SHP77 treated with DMSO at 0.1 percent for 48 hours (cell line): ENCODE measurements around the gene MLYCD.

ENCODE experiments used
- DNase-seq: peaks from one replicate; lab custom pipeline; 2025; lab: John Stamatoyannopoulos, UW

The MLYCD gene

GRCh38 chr16:83956336-83957289 is 57.7 kb downstream of the MLYCD start:
- DNase-seq: no peak

- DNase-seq: no peak
Observed at GRCh38 chr16:83957296-83957855, 58.5 kb downstream of the MLYCD start.

- no peak for DNase-seq
Observed at GRCh38 chr16:83958137-83958845, 59.4 kb downstream of the MLYCD start.

- DNase-seq: no peak
Observed at GRCh38 chr16:83958846-83959565, 60.1 kb downstream of the MLYCD start.

GRCh38 chr16:83959656-83960434 is 60.9 kb downstream of the MLYCD start:
- no peak for DNase-seq

GRCh38 chr16:83960521-83961249 is 61.8 kb downstream of the MLYCD start:
- DNase-seq: no peak

GRCh38 chr16:83961591-83961990 is 62.7 kb downstream of the MLYCD start:
- no peak for DNase-seq

GRCh38 chr16:83963277-83964119 is 64.6 kb downstream of the MLYCD start:
- no peak for DNase-seq

- DNase-seq: no peak
Observed at GRCh38 chr16:83964684-83965443, 65.9 kb downstream of the MLYCD start.

- DNase-seq: no peak
Observed at GRCh38 chr16:83965444-83966152, 66.7 kb downstream of the MLYCD start.

- no peak for DNase-seq
Observed at GRCh38 chr16:83966153-83966696, 67.3 kb downstream of the MLYCD start.

- no peak for DNase-seq
Observed at GRCh38 chr16:83967091-83967490, 68.2 kb downstream of the MLYCD start.

GRCh38 chr16:83967838-83968305 is 69.0 kb downstream of the MLYCD start, which contains the start of gene NECAB2:
NECAB2 (plus strand) TSS chr16:83968244; CDS start chr16:83968649, 405 bp downstream.
- DNase-seq: no peak

- no peak for DNase-seq
Observed at GRCh38 chr16:83968306-83968851, 69.5 kb downstream of the MLYCD start.

- no peak for DNase-seq
Observed at GRCh38 chr16:83968891-83969649, 70.2 kb downstream of the MLYCD start.

- DNase-seq: no peak
Observed at GRCh38 chr16:83969771-83970429, 71.0 kb downstream of the MLYCD start.
